Peyer's patch (tissue), 4 donors: Measurements from ENCODE around the gene KRT83. TPM values are rescaled to one million over a fixed set of nuclear protein-coding genes. Genes with fewer than 3 reads are reported as not detected.

Experiments
- DNase-seq, 3 donors: peaks; one replicate each; pipeline ENCODE4 v3.0.0-alpha.2; 2017 to 2019
- H3K27ac ChIP-seq, 4 donors: fragments of 200-600 bp; sonication (generic); one replicate each; pipeline ENCODE4 v1.5.1; 2016 to 2019
- H3K27me3 ChIP-seq, 2 donors: fragments of 200-600 bp; sonication (generic); one replicate each; pipeline ENCODE4 v1.5.1; 2019
- H3K36me3 ChIP-seq, 3 donors: fragments of 200-600 bp; sonication (generic); one replicate each; pipeline ENCODE4 v1.5.1; 2016 to 2019
- H3K4me1 ChIP-seq, 4 donors: fragments of 200-600 bp; sonication (generic); one replicate each; pipeline ENCODE4 v1.5.1; 2016 to 2019
- H3K4me3 ChIP-seq, 4 donors: fragments of 200-600 bp; sonication (generic); 1 replicate in 3 of 4; 2 replicates in 1 of 4; pipeline ENCODE4 v1.5.1; 2016 to 2019; ENCODE audit warnings: mild to moderate bottlenecking in 1 of 4
- H3K9me3 ChIP-seq, 4 donors: fragments of 200-600 bp; sonication (generic); one replicate each; pipeline ENCODE4 v1.5.1; 2016 to 2019; ENCODE audit warnings: mild to moderate bottlenecking in 1 of 4
- CTCF ChIP-seq, 6 experiments: fragments of 450-650 bp in 4 of 6; fragments of 200-600 bp in 2 of 6; sonication (generic) in 1 of 6; IDR thresholded peaks; one replicate each; pipeline ENCODE4 v1.5.1; 2017 to 2019; ENCODE audit warnings: antibody characterized with exemption in 6 of 6, mild to moderate bottlenecking in 3 of 6, moderate library complexity in 1 of 6
- POLR2A ChIP-seq, 2 donors: fragments of 450-650 bp; IDR thresholded peaks; one replicate each; pipeline ENCODE4 v1.5.1; 2017; ENCODE audit warnings: antibody characterized with exemption in 2 of 2, mild to moderate bottlenecking in 2 of 2, moderate library complexity in 2 of 2
- total RNA-seq, 4 donors: library from RNA; depleted of rRNA; stranded (reverse); fragments of >200 nt; gene quantifications; one replicate each; pipeline ENCODE4 v1.1.0, GENCODE V29; 2016

Gene KRT83
- total RNA-seq, 4 donors from 2014 or later = not detected

- peaks cover 0 to 6% (median 0%) of the 10 kb centered on the region in 4 donors for H3K4me1 ChIP-seq
- H3K27ac ChIP-seq = no peak overlapping the region
- no peaks in the 10 kb centered on the region for H3K27me3 ChIP-seq
- no peaks in the 10 kb centered on the region for H3K36me3 ChIP-seq
- no peak for TF ChIP-seq CTCF (IDR thresholded peaks at IDR 0.05)
- TF ChIP-seq POLR2A (IDR thresholded peaks at IDR 0.05) = no peak
- H3K9me3 ChIP-seq = no peaks in the 10 kb centered on the region
- no peak overlapping the region for H3K4me3 ChIP-seq
- no peak for DNase-seq
These were observed 7.7 kb downstream of the KRT83 start for GRCh38 chr12:52313461-52313860.

GRCh38 chr12:52312086-52312485 lies 9.1 kb downstream of the KRT83 start:
- TF ChIP-seq CTCF (IDR thresholded peaks at IDR 0.05) (no peak), POLR2A (IDR thresholded peaks at IDR 0.05) (no peak)
- H3K4me1 ChIP-seq = peaks cover 0 to 12% (median 0%) of the 10 kb centered on the region in 4 donors
- no peaks in the 10 kb centered on the region for H3K9me3 ChIP-seq
- DNase-seq = peak in 1 of 3 donors; percentile 10
- no peak overlapping the region for H3K4me3 ChIP-seq
- no peaks in the 10 kb centered on the region for H3K36me3 ChIP-seq
- no peaks in the 10 kb centered on the region for H3K27me3 ChIP-seq
- no peak overlapping the region for H3K27ac ChIP-seq

- no peak overlapping the region for H3K4me3 ChIP-seq
- no peaks in the 10 kb centered on the region for H3K27me3 ChIP-seq
- no peak overlapping the region for H3K27ac ChIP-seq
- peak in 1 of 3 donors; percentile 3 for DNase-seq
- H3K4me1 ChIP-seq = peaks cover 0 to 12% (median 0%) of the 10 kb centered on the region in 4 donors
- no peaks in the 10 kb centered on the region for H3K36me3 ChIP-seq
- H3K9me3 ChIP-seq = no peaks in the 10 kb centered on the region
- TF ChIP-seq CTCF (IDR thresholded peaks at IDR 0.05) (no peak), POLR2A (IDR thresholded peaks at IDR 0.05) (no peak)
These were observed 9.9 kb downstream of the KRT83 start for GRCh38 chr12:52311285-52311648.

GRCh38 chr12:52310622-52311284 lies 10.4 kb downstream of the KRT83 start:
- Histone ChIP-seq H3K4me1 (peaks cover 0 to 12% (median 0%) of the 10 kb centered on the region in 4 donors), H3K9me3 (no peaks in the 10 kb centered on the region), H3K4me3 (no peak overlapping the region), H3K27me3 (no peaks in the 10 kb centered on the region), H3K27ac (no peak overlapping the region), H3K36me3 (no peaks in the 10 kb centered on the region)
- DNase-seq = peak in 1 of 3 donors; percentile 8
- TF ChIP-seq POLR2A (IDR thresholded peaks at IDR 0.05) = no peak
- no peak for TF ChIP-seq CTCF (IDR thresholded peaks at IDR 0.05)

- H3K36me3 ChIP-seq = no peaks in the 10 kb centered on the region
- H3K4me1 ChIP-seq = peaks cover 0 to 12% (median 0%) of the 10 kb centered on the region in 4 donors
- DNase-seq = peak in 1 of 3 donors; percentile 9
- TF ChIP-seq CTCF (IDR thresholded peaks at IDR 0.05) = no peak
- no peak for TF ChIP-seq POLR2A (IDR thresholded peaks at IDR 0.05)
- H3K27ac ChIP-seq = no peak overlapping the region
- H3K27me3 ChIP-seq = no peaks in the 10 kb centered on the region
- no peaks in the 10 kb centered on the region for H3K9me3 ChIP-seq
- peak overlapping the region in 2 of 4 donors; percentile 45 to 46 for H3K4me3 ChIP-seq
These were observed 12.3 kb downstream of the KRT83 start for GRCh38 chr12:52308806-52309425.
